OCI-M2 (cell line): ENCODE measurements around the gene PHTF1.
"Not testable (repeated sequence)": the region's sequence is repeated elsewhere in the genome, so short reads cannot be mapped to it uniquely, and the experiment has no call there.

Experiments used
- DNase-seq: peaks from one replicate; lab custom pipeline; 2025; ENCODE audit not compliant: unreplicated experiment; lab: John Stamatoyannopoulos, UW

PHTF1 gene

DNA sequence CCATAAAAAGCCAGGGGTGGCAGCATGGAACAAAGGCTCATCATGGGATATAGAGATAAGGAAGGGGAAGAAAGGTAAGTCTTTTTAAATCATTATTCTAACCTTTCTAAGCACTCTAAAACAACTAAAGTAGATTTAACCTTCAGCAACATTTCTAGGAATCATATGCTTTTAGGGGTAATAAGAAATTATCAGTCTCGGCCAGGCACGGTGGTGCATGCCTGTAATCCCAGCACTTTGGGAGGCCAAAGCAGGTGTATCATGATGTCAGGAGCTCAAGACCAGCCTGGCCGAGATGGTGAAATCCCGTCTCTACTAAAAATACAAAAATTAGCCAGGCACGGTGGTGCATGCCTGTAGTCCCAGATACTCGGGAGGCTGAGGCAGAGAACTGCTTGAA is 20.3 kb upstream of the PHTF1 start:
- DNase-seq, result no peak

DNA sequence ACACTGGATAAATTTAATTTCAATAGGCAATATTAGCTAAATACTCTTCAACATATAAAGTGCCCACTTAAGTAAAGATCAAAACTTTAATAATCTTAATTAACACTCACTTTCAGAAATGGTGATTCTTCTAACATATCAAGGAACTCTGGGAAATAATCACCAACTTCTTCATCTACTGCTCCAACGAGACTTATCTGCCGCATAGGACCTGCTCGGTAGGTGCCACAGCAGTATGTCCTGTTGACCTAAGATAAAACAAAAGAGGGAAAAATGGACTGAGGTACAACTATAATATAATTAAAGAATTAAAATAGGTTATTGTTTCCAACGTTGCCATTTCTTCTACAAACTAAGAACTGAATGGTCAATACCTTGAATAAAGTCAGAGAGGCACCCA is 18.3 kb upstream of the PHTF1 start:
- DNase-seq, result no peak

DNA sequence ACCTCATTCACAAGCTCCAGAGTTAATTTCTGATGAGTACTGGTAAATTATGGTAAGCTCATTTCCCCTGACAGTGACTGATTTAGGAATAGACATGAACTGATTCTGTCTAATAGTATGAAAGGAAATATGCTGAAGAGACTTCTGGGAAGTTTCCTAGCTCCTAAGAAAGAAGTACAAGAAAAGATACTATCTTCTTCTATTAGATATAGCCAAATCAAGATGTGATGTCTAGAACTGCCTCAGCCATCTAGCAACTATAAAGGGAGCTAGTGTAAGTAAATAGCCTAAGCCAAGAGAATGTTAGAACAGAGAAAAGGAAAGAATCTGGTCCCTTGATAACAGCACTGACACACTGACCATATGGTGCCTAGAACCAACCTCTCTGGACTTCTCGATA is 10.7 kb upstream of the PHTF1 start:
- no peak for DNase-seq

DNA sequence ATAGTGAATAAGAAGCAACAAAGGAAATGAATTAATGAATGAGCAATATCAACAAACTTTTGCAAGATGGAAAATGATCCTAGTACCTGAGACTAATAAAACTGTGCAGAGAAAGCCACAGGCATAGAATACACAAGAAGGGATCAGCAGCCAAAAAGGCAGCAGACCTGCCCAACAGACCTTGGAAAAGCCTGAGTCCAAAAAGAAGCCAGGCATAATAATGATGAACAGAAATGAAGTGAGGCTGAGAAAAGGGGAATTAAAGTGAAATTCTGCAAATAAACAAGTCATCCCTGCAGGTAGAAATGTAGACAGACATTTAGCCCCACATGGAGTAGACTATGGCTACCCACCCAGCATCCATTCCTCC is 10.3 kb upstream of the PHTF1 start:
- DNase-seq, result no peak

DNA sequence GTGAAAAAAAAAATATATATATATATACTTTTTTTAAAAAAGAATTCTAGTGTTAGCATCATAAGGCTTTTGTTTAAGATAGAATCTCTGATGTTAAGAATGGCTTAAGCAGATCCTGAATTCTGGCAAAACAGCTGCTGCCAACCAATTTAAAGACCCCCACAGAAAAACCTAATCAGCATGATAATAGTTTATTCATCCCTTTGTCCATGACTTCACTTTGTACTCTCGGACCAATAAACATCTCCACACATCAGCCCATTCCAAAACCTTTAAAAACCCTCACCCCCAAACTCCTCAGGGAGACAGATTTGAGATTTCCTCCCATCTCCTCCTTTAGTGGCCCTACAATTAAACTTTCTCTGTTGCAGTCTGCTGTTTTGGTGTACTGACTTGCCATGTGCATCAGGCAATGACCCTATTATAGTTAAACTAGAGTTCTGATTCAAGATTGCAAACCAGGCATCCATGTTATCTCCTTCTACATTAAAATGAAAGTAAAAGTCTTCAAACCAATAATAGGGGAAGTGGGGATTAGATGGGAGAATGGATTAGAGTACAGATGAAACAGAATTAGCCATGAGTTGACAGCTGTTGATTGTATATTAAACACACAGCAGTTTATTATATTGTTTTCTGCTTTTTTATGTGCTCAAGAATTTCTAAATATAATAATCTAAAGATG is 9.8 kb upstream of the PHTF1 start:
- no peak for DNase-seq

DNA sequence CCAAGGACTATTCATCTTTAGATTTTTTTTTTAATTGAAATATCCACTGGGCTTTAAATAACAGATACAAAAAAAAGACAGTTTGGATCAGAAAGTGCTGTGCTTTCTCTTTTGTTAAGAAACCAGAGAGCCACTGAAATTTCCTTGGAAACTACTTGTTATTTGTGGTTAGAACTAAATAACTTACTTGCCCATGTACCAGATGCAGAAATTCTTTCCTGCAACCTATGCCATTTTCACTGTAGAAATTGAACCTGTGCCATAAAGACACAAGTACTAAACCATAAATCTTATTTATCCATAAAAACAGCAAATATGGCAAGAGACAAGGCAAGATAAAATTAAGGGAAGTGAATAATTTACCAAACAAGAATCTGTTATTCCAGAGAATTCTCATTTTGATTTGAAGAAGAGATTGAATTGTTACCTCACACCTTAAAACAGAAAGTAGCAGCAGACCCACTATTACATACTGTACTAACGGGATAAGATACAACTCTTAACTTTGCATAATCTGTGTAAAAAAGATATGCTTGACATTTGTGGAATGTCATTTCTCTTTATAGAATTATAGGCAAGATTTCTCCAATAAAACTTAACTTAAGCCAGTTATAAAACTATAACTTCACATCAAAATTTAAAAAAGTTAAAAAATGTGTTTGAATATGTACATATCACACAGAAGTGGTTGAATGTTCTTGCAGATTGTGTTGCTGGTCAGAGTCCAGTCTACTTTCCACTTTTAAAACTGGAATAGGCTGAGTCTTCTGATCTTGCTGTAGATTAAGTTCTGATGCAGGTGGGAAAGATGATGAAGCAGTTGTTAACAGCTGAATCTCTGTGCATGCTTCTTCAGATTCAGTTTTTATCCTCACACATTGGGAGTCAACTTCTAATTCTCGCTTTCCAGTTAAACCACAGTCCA is 6.3 kb upstream of the PHTF1 start:
- DNase-seq, result no peak

DNA sequence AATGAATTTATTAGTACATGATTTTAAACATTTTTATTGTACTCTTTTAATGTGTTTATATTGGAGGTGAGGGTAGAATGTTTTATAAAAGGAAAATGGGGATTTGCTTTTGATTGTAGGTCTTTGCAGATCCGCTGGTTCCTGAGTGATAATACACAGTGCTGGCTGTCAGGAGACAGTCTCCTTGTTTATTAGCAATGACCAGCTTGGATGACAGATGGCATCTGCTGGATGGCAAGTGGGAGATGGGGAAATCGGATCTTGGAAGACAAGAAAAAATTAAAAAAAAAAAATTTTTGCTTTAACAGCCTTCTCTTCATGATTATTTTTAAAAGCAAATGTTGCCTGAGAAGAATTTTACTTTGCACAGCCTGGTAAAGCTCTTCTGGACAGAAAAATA is 4.4 kb upstream of the PHTF1 start:
- DNase-seq, result no peak

DNA sequence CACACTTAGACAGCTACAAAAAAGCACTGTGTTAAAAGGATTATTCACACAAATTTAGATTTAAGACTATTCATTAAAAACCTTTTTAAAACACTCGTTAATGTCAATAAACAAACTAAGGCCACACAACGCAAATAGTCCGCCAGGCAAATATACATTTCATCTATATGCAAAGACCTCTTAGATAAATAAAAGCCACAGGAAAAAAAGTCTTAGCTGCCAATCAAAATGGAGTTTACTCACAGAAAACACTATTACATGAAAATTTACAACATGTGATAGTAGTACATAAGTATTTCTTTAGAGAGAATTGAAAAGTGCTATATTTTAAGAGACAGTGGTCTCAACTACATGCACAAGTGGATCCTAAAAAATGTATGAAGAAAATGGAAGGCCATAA is 2.7 kb upstream of the PHTF1 start:
- DNase-seq, result no peak

DNA sequence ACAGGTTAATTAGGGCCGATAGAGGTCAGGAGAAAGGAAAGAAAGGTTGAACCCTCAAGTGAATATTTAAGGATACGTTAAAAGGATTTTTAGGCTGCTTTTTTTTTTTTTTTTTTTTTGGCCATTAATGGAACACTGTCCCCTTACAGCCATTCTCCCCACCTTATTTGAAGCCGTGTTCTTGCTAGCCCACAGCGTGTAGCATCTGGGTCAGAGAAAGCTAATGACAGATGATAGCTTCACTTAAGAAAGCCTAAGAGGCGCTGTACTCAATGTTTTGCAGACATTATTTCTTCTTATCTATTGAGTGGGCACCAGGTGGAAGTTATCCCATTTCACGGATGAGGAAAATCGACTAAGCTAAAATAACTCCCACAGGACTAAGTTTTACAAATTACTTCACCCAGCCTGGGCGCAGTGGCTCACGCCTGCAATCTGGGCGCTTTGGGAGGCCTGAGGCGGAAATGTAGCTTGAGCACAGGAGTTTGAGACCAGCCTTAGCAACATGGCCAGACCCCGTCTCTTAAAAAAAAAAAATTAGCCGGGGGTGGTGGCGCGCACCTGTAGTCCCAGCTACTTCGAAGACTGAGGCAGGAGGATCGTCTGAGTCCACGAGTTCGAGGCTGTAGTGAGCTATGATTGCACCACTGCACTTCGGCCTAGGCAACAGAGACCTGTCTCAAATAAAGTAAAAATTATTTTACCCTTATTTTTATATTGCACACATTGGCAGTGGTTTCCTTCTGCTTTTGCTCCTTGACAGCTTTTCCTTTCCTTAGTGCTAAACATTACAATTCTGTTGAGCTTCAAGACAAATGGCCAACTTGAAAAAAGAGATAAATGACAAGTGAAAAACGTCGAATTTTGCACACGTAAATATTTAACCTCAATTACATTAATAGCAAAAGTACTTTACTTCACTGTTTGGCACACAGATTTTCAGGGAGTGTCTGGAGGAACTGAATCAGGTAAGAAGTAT is 1.1 kb upstream of the PHTF1 start:
- DNase-seq, result no peak

DNA sequence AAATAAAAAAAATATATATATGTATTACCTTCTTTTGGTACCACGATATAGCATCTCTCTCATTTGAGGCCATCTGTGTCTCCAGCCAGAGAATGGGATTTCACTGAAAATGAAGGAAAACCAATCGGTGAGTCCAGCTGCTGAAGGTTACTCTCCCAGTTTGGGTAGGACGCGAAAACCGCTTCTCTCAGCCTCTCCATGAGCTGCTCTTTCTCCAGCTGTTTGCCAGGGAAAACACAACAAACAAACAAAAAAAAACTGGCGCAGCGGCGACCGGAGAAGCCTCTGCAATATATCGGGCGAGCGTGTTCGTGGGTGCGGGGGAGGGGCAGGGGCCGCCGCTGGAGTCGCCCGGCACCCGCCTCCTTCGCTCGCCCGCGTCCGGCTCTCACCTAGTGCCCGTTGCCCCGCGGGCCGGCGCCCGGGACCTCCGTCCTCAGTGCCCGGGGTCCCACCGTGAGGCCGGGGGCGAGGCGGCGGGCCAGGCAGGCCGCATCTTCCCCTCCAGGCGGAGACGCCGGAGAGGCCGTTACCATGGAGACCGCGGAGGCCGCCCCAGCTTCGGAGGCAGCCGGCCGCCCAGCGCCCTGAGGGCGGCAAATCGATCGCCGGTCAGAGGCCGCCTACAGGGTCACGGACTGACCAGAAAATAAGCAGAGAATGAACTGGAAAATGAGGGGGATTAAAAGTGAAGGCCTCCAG is 504 bp downstream of the PHTF1 start:
- DNase-seq, result no peak

DNA sequence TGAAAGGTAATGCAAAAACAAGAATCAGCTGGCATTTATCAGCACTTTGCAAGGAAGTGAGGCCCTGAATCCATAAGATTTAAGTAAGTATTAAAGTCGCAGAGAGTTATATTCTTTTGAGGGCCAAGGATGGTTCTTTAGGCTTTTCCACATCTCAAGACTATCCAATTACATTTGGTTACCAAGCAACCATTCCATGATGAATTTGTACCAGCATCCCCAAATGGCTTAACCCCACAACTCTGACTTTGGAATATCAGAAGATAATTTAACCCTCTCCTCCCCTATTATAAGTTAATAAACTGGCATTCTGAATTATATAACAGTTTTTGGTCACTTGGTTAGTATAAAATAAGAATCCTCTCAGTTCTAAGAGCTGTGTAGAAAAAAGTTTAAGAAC is 2.8 kb downstream of the PHTF1 start:
- DNase-seq, result no peak

DNA sequence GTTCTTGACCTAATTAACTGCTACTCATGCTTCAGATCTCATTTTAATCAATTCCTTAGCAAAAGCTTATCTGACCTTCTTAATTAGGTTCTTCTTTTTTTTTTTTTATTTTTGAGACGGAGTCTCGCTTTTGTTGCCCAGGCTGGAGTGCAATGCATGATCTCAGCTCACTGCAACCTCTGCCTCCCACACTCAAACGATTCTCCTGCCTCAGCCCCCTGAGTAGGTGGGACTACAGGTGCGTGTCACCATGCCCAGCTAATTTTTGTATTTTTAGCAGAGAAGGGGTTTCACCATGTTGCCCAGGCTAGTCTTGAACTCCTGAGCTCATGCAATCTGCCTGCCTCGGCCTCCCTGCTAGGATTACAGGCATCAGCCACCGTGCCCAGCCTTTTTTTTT is 6.0 kb downstream of the PHTF1 start:
- not testable (repeated sequence) for DNase-seq

DNA sequence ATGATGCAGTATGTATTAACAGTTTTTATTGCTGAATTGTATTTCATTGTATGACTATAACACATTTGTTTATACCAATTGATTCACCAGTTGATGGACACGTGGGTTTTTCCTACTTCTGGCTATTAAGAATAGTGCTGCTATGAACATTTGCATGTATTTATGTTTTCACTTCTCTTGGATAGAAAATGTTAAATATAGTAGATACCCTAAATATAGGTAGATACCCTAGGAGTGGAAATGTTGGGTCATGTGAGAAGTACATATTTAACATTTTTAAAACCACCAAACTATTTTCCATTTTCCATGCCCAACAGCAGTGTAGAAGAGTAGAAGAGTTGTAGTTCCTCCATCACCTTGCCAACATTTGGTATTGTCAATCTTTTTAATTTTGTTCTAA is 7.8 kb downstream of the PHTF1 start:
- no peak for DNase-seq

DNA sequence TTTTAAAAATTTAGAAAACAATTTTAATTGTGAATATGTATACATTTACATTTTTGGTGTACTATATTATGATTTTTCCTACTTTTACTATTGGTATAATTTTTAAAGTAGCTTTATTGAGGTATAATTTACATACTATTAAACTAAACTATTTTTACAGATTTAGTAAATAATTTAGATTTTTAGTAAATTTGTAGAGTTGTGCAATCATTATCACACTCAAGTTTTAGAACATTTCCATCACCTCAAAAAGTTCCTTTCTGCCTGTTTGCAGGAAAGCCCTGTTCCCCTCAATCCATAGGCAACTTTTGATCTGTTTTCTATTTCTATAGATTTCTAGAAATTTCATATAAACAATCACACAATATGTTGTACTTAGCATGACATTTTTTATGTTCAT is 8.2 kb downstream of the PHTF1 start:
- no peak for DNase-seq

DNA sequence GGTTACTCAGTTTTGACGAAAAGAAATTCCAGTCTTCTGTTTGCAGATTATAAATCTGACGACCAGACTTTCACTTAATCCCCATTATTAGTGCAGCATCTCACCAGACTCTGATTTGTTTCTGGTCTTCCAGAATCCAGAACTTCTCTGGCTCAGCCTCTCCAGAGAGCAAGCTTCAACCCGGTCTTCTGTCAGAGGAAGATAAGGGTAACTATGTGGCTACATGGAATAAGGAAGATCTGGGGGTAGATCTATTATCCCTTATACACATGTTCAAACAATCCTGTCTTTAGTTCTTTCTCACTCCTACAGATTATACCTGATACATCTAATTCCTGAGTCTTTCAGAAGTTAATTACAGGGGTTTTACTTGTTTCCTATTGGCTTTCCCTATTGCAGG is 9.9 kb downstream of the PHTF1 start:
- DNase-seq, result no peak

DNA sequence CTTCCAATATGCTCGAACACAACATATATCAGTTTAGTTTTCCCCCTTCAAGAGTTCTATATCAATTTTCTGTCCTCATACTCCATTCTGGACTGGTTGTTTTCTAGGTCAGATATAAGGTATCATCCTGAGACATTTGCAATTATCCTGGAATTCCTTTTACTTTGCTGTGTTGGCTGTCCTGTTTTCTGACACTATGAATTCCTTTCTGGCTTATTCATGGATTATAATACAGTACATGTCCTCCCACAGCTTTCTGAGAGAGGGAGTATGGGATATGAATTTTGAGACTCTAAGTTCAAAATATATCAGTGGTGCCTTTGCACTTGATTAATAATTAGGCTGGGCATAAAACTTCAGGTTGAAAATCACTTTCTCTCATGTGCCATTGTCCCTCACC is 11.9 kb downstream of the PHTF1 start:
- DNase-seq, result no peak

DNA sequence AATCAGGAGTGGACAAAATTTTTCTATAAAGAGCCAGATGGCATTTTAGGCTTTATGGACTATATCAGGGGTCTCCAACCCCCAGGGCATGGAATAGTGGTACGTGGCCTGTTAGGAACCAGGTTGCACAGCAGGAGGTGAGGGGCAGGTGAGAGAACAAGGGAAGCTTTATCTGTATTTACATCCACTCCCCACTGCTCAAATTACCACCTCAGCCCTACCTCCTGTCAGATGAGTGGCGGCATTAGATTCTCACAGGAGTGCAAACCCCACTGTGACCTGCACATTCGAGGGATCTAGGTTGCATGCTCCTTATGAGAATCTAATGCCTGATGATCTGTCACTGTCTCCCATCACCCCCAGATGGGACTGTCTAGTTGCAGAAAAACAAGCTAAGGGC is 13.9 kb downstream of the PHTF1 start:
- DNase-seq, result no peak

DNA sequence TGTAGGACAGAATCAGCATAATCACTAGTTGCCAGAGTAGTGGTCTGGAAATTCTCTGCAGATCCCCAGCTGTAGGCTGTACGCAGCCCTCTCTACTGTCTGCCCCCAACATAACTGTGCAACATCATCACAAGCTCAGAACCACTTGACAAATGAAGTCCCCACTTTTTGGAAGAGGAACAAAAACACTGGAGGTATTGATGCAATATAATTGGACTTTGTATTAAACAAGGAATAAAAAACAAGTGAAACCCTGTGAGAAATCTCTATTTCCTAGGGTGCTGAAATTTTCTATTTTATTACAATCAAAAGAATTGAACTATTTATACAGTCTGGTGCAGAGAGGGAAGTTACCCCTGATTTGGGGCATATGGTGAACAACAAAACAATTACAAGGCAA is 15.2 kb downstream of the PHTF1 start:
- no peak for DNase-seq

DNA sequence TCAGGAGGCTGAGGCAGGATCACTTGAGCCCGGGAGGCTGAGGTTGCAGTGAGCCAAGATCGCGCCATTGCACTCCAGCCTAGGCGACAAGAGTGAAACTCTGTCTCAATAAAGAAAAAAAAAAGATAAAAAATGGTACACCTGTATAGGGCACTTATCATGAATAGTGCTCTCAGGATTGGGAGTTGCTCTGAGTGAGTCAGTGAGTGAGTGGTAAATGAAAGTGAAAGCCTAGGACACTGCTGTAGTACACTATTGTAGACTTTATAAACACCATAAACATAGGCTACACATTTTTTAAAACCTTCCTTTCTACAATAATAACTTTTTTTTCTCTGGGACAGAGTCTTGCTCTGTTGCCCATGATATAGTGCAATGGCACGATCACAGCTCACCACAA is 16.8 kb downstream of the PHTF1 start:
- no peak for DNase-seq

DNA sequence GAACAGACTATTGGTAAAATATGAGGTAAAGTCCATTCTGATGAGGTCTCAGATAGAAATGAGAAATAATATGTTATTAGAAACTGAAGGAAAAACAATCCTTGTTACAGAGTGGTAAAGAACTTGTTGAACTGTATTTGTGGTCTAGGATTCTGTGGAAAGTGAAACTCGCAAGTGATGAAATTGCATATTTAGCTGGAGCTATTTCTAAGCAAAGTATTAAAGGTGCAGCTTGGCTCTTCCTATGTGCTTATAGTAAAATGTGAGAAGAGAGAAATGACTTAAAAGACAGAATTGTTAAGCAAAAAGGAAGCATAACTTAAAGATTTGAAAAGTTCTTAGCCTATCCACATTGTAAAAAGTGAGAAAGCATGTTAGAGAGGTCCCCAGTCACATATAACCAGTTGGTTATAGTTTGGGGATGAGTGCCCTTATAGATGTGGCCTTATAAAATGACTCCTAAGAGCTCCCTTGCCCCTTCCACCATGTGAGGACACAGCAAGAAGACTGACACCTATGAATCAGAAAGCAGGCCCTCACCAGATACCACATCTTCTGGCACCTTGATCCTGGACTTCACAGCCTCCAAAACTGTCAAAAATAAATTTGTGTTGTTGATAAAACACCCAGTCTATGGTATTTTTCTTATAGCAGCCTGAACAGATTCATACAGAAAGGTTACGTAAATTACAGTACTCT is 24.8 kb downstream of the PHTF1 start:
- no peak for DNase-seq
